Activated B cell treated with CpG ODN at 0.5 μM for 24 hours (primary cell): ENCODE results near the gene PSME1. TPM values are rescaled to one million over a fixed set of nuclear protein-coding genes. Genes with fewer than 3 reads are reported as not detected.

ENCODE experiments used
- ATAC-seq: fragments of 200-7000 bp; cut with Tn5 transposase; one replicate; pipeline ENCODE4 v1.10.0; 2021; ENCODE audit warnings: low read depth, mild to moderate bottlenecking, moderate library complexity
- CTCF ChIA-PET: fragments of 350-600 bp; sonication (Branson Sonifier 250); formaldehyde crosslinking; loops from one replicate; lab custom pipeline; 2021; ENCODE audit warnings: antibody characterized with exemption; lab: Charles Lee
- POLR2A ChIA-PET: fragments of 350-600 bp; sonication (Branson Sonifier 250); formaldehyde crosslinking; loops from one replicate; lab custom pipeline; 2021; ENCODE audit warnings: antibody characterized with exemption; lab: Charles Lee
- DNase-seq: peaks from one replicate; pipeline ENCODE4 v3.0.0; 2022
- H3K27ac Mint-ChIP-seq: one replicate; pipeline ENCODE4 v1.8.0; 2020; ENCODE audit warnings: mixed read lengths
- H3K27me3 Mint-ChIP-seq: one replicate; pipeline ENCODE4 v1.8.0; 2021; ENCODE audit warnings: mixed read lengths
- H3K36me3 Mint-ChIP-seq: one replicate; pipeline ENCODE4 v1.8.0; 2021; ENCODE audit warnings: low read depth, mixed read lengths
- H3K4me1 Mint-ChIP-seq: one replicate; pipeline ENCODE4 v1.8.0; 2021; ENCODE audit warnings: mixed read lengths
- H3K4me3 Mint-ChIP-seq: one replicate; pipeline ENCODE4 v1.8.0; 2020; ENCODE audit warnings: mild to moderate bottlenecking, mixed read lengths
- H3K9me3 Mint-ChIP-seq: one replicate; pipeline ENCODE4 v1.8.0; 2020; ENCODE audit warnings: mixed read lengths
- intact Hi-C: fragments of 100-400 bp; cut with micrococcal nuclease; formaldehyde crosslinking; loops from one replicate; pipeline ENCODE4 v1.15.1; 2024
- total RNA-seq: library from RNA; stranded (reverse); gene quantifications from 2 replicates; pipeline ENCODE4 v1.2.3, GENCODE V29; 2022
- TF ChIP-seq, protein P1 (sequence below): fragments of 200-600 bp; IDR thresholded peaks from one replicate; pipeline ENCODE4 v1.8.0; 2022; ENCODE audit warnings: antibody characterized with exemption, mild to moderate bottlenecking

PSME1 gene
- total RNA-seq, 1 donor from 2014 or later = 406 TPM

DNA sequence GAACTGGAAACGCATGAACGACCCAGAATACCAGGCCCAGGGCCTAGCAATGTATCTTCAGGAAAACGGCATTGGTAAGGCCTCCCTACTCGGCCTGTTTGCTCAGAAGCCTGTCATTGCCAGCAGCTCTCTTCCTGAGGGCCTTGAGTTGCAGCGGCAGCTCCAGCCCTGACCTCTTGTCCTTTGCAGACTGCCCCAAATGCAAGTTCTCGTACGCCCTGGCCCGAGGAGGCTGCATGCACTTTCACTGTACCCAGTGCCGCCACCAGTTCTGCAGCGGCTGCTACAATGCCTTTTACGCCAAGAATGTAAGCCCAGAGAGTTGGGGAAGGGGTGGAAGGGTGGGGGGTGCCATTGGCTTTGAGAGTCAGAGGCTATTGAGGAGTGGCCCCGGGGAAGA is 21.3 kb downstream of the PSME1 start:
- ChIA-PET POLR2A (interaction anchor here (1.2 to 2.6 kb wide), 4 partner anchors 10 to 49 kb away, joined by 3 to 10 read pairs (median 4); partner anchors contain the start of genes DCAF11, EMC9, NRL and PSME2), CTCF (interaction anchor here (1.1 kb wide), 1 partner anchor 49 kb away, joined by 3 read pairs; no protein-coding TSS in a partner anchor)
- H3K27me3 Mint-ChIP-seq = no peaks in the 10 kb centered on the region
- peaks cover 72% of the 10 kb centered on the region for H3K36me3 Mint-ChIP-seq
- no peak overlapping the region for H3K27ac Mint-ChIP-seq
- H3K4me3 Mint-ChIP-seq = no peak overlapping the region
- intact Hi-C loops = no loop called here
- DNase-seq (no peak), ATAC-seq (no peak)
- H3K4me1 Mint-ChIP-seq = peaks cover 21% of the 10 kb centered on the region
- H3K9me3 Mint-ChIP-seq = no peaks in the 10 kb centered on the region
- TF ChIP-seq, protein P1, sequence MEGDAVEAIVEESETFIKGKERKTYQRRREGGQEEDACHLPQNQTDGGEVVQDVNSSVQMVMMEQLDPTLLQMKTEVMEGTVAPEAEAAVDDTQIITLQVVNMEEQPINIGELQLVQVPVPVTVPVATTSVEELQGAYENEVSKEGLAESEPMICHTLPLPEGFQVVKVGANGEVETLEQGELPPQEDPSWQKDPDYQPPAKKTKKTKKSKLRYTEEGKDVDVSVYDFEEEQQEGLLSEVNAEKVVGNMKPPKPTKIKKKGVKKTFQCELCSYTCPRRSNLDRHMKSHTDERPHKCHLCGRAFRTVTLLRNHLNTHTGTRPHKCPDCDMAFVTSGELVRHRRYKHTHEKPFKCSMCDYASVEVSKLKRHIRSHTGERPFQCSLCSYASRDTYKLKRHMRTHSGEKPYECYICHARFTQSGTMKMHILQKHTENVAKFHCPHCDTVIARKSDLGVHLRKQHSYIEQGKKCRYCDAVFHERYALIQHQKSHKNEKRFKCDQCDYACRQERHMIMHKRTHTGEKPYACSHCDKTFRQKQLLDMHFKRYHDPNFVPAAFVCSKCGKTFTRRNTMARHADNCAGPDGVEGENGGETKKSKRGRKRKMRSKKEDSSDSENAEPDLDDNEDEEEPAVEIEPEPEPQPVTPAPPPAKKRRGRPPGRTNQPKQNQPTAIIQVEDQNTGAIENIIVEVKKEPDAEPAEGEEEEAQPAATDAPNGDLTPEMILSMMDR = no peak

DNA sequence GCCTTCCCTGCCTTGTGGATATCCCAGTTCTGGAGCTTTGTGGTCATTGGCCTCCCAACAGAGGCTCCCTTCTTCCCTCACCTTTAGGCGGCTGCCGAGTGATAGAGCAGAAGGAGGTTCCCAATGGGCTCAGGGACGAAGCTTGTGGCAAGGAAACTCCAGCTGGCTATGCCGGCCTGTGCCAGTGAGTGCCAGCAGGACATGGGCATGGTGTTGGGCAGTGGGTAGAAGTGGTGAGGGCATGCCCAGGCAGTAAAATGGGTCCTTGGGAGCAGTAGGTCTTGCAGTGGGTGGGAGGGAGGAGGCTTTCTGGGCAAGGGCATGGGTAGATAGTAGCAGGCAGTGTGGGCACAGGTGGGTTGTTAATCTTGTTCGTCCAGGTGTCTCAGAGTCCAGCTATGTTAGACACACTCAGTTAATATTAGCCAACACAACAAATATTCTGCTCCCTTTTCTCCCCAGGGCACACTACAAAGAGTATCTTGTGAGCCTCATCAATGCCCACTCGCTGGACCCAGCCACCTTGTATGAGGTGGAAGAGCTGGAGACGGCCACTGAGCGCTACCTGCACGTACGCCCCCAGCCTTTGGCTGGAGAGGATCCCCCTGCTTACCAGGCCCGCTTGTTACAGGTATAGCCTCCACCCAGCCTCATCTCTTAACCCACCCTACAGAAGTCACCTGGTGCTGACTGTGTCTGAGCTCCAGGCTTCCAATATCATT is 23.9 kb downstream of the PSME1 start:
- no peak overlapping the region for H3K4me3 Mint-ChIP-seq
- intact Hi-C loops = no loop called here
- no peak for ATAC-seq

DNA sequence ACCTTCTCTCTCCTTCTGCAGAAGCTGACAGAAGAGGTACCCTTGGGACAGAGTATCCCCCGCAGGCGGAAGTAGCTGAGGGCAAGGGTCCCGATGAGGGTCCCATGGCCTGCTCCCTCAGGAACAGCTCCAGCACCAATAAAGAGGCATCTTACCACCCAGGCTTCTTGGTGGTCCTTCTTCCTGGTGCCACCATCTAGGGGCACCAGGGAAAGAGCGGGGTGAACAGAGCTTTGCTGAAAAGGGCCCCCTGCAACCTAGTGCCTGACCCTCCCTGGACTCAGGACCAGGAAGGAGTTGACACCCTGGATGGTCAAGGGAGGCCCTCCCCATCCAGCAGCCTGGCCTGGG is 24.5 kb downstream of the PSME1 start:
- ChIA-PET POLR2A (interaction anchor here (0.7 to 4.6 kb wide), 32 partner anchors 10 to 270 kb away, joined by 3 to 93 read pairs (median 14); partner anchors contain the start of genes CARMIL3, CBLN3, CHMP4A and CIDEB), CTCF (interaction anchor here (1.0 to 4.2 kb wide), 22 partner anchors 10 to 149 kb away, joined by 3 to 45 read pairs (median 8); partner anchors contain the start of genes CIDEB, DCAF11, EMC9 and IPO4)
- peak overlapping the region; percentile 95 for H3K27ac Mint-ChIP-seq
- H3K4me1 Mint-ChIP-seq = peaks cover 45% of the 10 kb centered on the region
- no peaks in the 10 kb centered on the region for H3K9me3 Mint-ChIP-seq
- no peaks in the 10 kb centered on the region for H3K27me3 Mint-ChIP-seq
- intact Hi-C loops = no loop called here
- ATAC-seq = no peak
- TF ChIP-seq, protein P1 = no peak
- DNase-seq = no peak
- H3K4me3 Mint-ChIP-seq = no peak overlapping the region
- H3K36me3 Mint-ChIP-seq = peaks cover 81% of the 10 kb centered on the region

More for the DNA sequence above, 23.9 kb downstream of the PSME1 start:
- ChIA-PET POLR2A (interaction anchor here (0.7 to 4.6 kb wide), 18 partner anchors 9 to 139 kb away, joined by 3 to 93 read pairs (median 20); partner anchors contain the start of genes CHMP4A, DCAF11, DHRS1 and EMC9), CTCF (interaction anchor here (1.0 to 4.2 kb wide), 17 partner anchors 9 to 148 kb away, joined by 3 to 45 read pairs (median 10); partner anchors contain the start of genes CIDEB, DCAF11, EMC9 and IPO4)
- Mint-ChIP-seq H3K9me3 (no peaks in the 10 kb centered on the region), H3K27me3 (no peaks in the 10 kb centered on the region), H3K36me3 (peaks cover 81% of the 10 kb centered on the region), H3K4me1 (peaks cover 41% of the 10 kb centered on the region), H3K27ac (peak overlapping the region; percentile 95)
- DNase-seq = no peak
- TF ChIP-seq, protein P1 = no peak

DNA sequence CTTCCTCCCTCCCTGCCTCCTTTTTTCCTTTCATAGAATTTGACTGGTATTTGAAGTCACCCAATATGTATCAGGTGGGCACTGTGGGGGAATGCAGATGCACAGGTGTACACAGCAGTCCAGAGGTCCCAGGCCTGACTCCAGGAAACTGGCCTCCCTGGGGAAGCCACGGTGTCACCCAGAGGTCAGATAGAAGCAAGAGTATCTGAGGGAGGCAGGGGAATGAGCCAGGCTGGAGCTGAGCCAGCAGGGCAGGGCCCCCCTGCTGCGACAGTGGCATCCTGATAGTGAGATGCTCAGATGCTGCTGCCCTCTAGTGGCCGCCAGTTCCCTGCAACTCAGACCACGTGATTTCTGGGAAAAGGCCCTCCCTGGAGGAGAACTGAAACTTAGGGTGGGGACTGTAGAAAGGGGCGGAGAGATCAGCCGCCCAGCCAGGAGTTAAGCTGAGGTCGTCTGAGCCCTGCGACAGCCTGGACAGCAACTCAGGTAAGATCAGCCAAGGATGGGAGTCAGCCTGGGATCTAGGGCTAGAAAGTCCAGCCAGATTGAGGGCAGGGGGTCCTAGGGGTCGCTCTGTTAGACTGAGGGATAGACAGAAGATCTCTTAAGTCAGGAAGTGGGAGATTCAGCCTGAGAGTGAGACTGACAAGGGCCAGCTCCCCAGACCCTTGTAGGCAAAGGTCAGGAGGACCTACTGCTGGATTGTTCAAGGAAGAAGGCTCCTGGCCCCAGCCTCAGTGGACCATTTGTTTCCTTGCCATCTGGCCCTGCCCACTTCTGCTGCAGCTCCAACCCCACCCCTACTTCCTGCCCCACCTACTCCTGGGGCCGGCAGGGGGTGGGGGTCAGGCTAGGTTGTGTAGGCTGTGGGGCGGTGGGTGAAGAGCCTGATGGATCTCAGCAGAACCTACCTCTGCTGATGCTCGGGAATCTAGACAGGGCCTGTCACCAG is 25.1 kb downstream of the PSME1 start, which contains the start of gene IRF9:
Gene IRF9 (plus strand): TSS at position 416 of the 955 bp plus-strand sequence. CDS start 880 bp downstream, outside the sequence.
- TF ChIP-seq, protein P1 = no peak
- DNase-seq (peak; percentile 90), ATAC-seq (peak; percentile 92)
- Mint-ChIP-seq H3K4me1 (peaks cover 45% of the 10 kb centered on the region), H3K27ac (peak within 1 kb of the TSS; percentile 95), H3K27me3 (no peaks in the 10 kb centered on the region), H3K36me3 (peaks cover 82% of the 10 kb centered on the region), H3K9me3 (no peaks in the 10 kb centered on the region), H3K4me3 (peak within 1 kb of the TSS; percentile 98)
- intact Hi-C loops = loop anchor here (1.0 kb wide), 17 partner anchors 10 to 281 kb away; partner anchors contain the start of genes DCAF11, EMC9, IPO4 and MDP1
- POLR2A ChIA-PET = interaction anchor here (0.6 to 4.6 kb wide), 43 partner anchors 9 to 269 kb away, joined by 3 to 93 read pairs (median 8); partner anchors contain the start of genes CARMIL3, CBLN3, CHMP4A and CIDEB
- CTCF ChIA-PET = interaction anchor here (0.6 to 4.2 kb wide), 28 partner anchors 10 to 270 kb away, joined by 3 to 45 read pairs (median 6); partner anchors contain the start of genes CHMP4A, CIDEB, DCAF11 and EMC9
